ENCODE measurements around the gene ANXA6.

ANXA6 gene

GRCh38 chr5:151107738-151108520 lies 49.6 kb downstream of the ANXA6 start:
- no peaks in the 10 kb centered on the region for H3K9me3 ChIP-seq (ENCODE audit: control insufficient read depth in 5 of 5, low read length in 5 of 5)
- H3K27me3 ChIP-seq (ENCODE audit: control insufficient read depth in 5 of 5, insufficient read depth in 4 of 5, low read length in 5 of 5), result no peaks in the 10 kb centered on the region
- peak overlapping the region in 1 of 5 donors; percentile 7 for H3K4me3 ChIP-seq (ENCODE audit: low read depth in 1 of 5, low read length in 5 of 5)
- H3K36me3 ChIP-seq (ENCODE audit: control insufficient read depth in 5 of 5, insufficient read depth in 5 of 5, low read length in 5 of 5), result peaks cover 2 to 93% (median 84%) of the 10 kb centered on the region in 5 donors
- peak overlapping the region; percentile 83 for H3K27ac ChIP-seq (ENCODE audit: low read depth, low read length)
- H3K9ac ChIP-seq (ENCODE audit: low read length in 5 of 5), result peak overlapping the region in 2 of 5 donors; percentile 16 to 48
- peaks cover 11 to 48% (median 28%) of the 10 kb centered on the region in 5 donors for H3K4me1 ChIP-seq (ENCODE audit: control insufficient read depth in 5 of 5, insufficient read depth in 5 of 5, low read length in 5 of 5)

- Histone ChIP-seq H3K4me1 (ENCODE audit: control insufficient read depth in 5 of 5, insufficient read depth in 5 of 5, low read length in 5 of 5) (peaks cover 11 to 54% (median 31%) of the 10 kb centered on the region in 5 donors), H3K9me3 (ENCODE audit: control insufficient read depth in 5 of 5, low read length in 5 of 5) (no peaks in the 10 kb centered on the region), H3K27ac (ENCODE audit: low read depth, low read length) (peak overlapping the region; percentile 83)
Observed at GRCh38 chr5:151107084-151107483, 50.5 kb downstream of the ANXA6 start.

GRCh38 chr5:151106509-151106908 lies 51.1 kb downstream of the ANXA6 start:
- H3K9ac ChIP-seq (ENCODE audit: low read length in 5 of 5), result no peak overlapping the region

More at GRCh38 chr5:151107084-151107483, 50.5 kb downstream of the ANXA6 start:
- H3K36me3 ChIP-seq (ENCODE audit: control insufficient read depth in 5 of 5, insufficient read depth in 5 of 5, low read length in 5 of 5), result peaks cover 0 to 91% (median 78%) of the 10 kb centered on the region in 5 donors
- H3K4me3 ChIP-seq (ENCODE audit: low read depth in 1 of 5, low read length in 5 of 5), result no peak overlapping the region
- H3K9ac ChIP-seq (ENCODE audit: low read length in 5 of 5), result no peak overlapping the region
- no peaks in the 10 kb centered on the region for H3K27me3 ChIP-seq (ENCODE audit: control insufficient read depth in 5 of 5, insufficient read depth in 4 of 5, low read length in 5 of 5)

GRCh38 chr5:151106043-151106442 lies 51.5 kb downstream of the ANXA6 start:
- H3K9ac ChIP-seq (ENCODE audit: low read length in 5 of 5), result no peak overlapping the region
- H3K27me3 ChIP-seq (ENCODE audit: control insufficient read depth in 5 of 5, insufficient read depth in 4 of 5, low read length in 5 of 5), result no peaks in the 10 kb centered on the region
- H3K27ac ChIP-seq (ENCODE audit: low read depth, low read length), result peak overlapping the region; percentile 83
- no peak overlapping the region for H3K4me3 ChIP-seq (ENCODE audit: low read depth in 1 of 5, low read length in 5 of 5)
- H3K4me1 ChIP-seq (ENCODE audit: control insufficient read depth in 5 of 5, insufficient read depth in 5 of 5, low read length in 5 of 5), result peaks cover 11 to 64% (median 40%) of the 10 kb centered on the region in 5 donors
- H3K9me3 ChIP-seq (ENCODE audit: control insufficient read depth in 5 of 5, low read length in 5 of 5), result no peaks in the 10 kb centered on the region
- H3K36me3 ChIP-seq (ENCODE audit: control insufficient read depth in 5 of 5, insufficient read depth in 5 of 5, low read length in 5 of 5), result peaks cover 0 to 97% (median 84%) of the 10 kb centered on the region in 5 donors

More at GRCh38 chr5:151106509-151106908, 51.1 kb downstream of the ANXA6 start:
- peaks cover 11 to 60% (median 37%) of the 10 kb centered on the region in 5 donors for H3K4me1 ChIP-seq (ENCODE audit: control insufficient read depth in 5 of 5, insufficient read depth in 5 of 5, low read length in 5 of 5)
- no peaks in the 10 kb centered on the region for H3K27me3 ChIP-seq (ENCODE audit: control insufficient read depth in 5 of 5, insufficient read depth in 4 of 5, low read length in 5 of 5)
- no peak overlapping the region for H3K4me3 ChIP-seq (ENCODE audit: low read depth in 1 of 5, low read length in 5 of 5)
- H3K36me3 ChIP-seq (ENCODE audit: control insufficient read depth in 5 of 5, insufficient read depth in 5 of 5, low read length in 5 of 5), result peaks cover 0 to 96% (median 83%) of the 10 kb centered on the region in 5 donors
- H3K27ac ChIP-seq (ENCODE audit: low read depth, low read length), result peak overlapping the region; percentile 83
- no peaks in the 10 kb centered on the region for H3K9me3 ChIP-seq (ENCODE audit: control insufficient read depth in 5 of 5, low read length in 5 of 5)

- peaks cover 0 to 96% (median 83%) of the 10 kb centered on the region in 5 donors for H3K36me3 ChIP-seq (ENCODE audit: control insufficient read depth in 5 of 5, insufficient read depth in 5 of 5, low read length in 5 of 5)
- no peaks in the 10 kb centered on the region for H3K9me3 ChIP-seq (ENCODE audit: control insufficient read depth in 5 of 5, low read length in 5 of 5)
- H3K9ac ChIP-seq (ENCODE audit: low read length in 5 of 5), result peak overlapping the region in 2 of 5 donors; percentile 52 to 67
- peaks cover 11 to 69% (median 43%) of the 10 kb centered on the region in 5 donors for H3K4me1 ChIP-seq (ENCODE audit: control insufficient read depth in 5 of 5, insufficient read depth in 5 of 5, low read length in 5 of 5)
- H3K27me3 ChIP-seq (ENCODE audit: control insufficient read depth in 5 of 5, insufficient read depth in 4 of 5, low read length in 5 of 5), result no peaks in the 10 kb centered on the region
- H3K4me3 ChIP-seq (ENCODE audit: low read depth in 1 of 5, low read length in 5 of 5), result no peak overlapping the region
- H3K27ac ChIP-seq (ENCODE audit: low read depth, low read length), result peak overlapping the region; percentile 90
Observed at GRCh38 chr5:151105561-151105960, 52.0 kb downstream of the ANXA6 start.

- H3K36me3 ChIP-seq (ENCODE audit: control insufficient read depth in 5 of 5, insufficient read depth in 5 of 5, low read length in 5 of 5), result peaks cover 0 to 93% (median 80%) of the 10 kb centered on the region in 5 donors
- no peak overlapping the region for H3K4me3 ChIP-seq (ENCODE audit: low read depth in 1 of 5, low read length in 5 of 5)
- H3K27ac ChIP-seq (ENCODE audit: low read depth, low read length), result peak overlapping the region; percentile 90
- no peaks in the 10 kb centered on the region for H3K27me3 ChIP-seq (ENCODE audit: control insufficient read depth in 5 of 5, insufficient read depth in 4 of 5, low read length in 5 of 5)
- peak overlapping the region in 2 of 5 donors; percentile 19 to 52 for H3K9ac ChIP-seq (ENCODE audit: low read length in 5 of 5)
- H3K9me3 ChIP-seq (ENCODE audit: control insufficient read depth in 5 of 5, low read length in 5 of 5), result no peaks in the 10 kb centered on the region
- H3K4me1 ChIP-seq (ENCODE audit: control insufficient read depth in 5 of 5, insufficient read depth in 5 of 5, low read length in 5 of 5), result peaks cover 11 to 76% (median 50%) of the 10 kb centered on the region in 5 donors
Observed at GRCh38 chr5:151104795-151105194, 52.8 kb downstream of the ANXA6 start.

GRCh38 chr5:151101746-151102145 lies 55.8 kb downstream of the ANXA6 start:
- H3K27ac ChIP-seq (ENCODE audit: low read depth, low read length), result peak overlapping the region; percentile 90
- H3K9me3 ChIP-seq (ENCODE audit: control insufficient read depth in 5 of 5, low read length in 5 of 5), result no peaks in the 10 kb centered on the region
- H3K9ac ChIP-seq (ENCODE audit: low read length in 5 of 5), result peak overlapping the region in 4 of 5 donors; percentile 21 to 62 (median 47)
- H3K27me3 ChIP-seq (ENCODE audit: control insufficient read depth in 5 of 5, insufficient read depth in 4 of 5, low read length in 5 of 5), result no peaks in the 10 kb centered on the region
- H3K36me3 ChIP-seq (ENCODE audit: control insufficient read depth in 5 of 5, insufficient read depth in 5 of 5, low read length in 5 of 5), result peaks cover 0 to 71% (median 53%) of the 10 kb centered on the region in 5 donors
- H3K4me3 ChIP-seq (ENCODE audit: low read depth in 1 of 5, low read length in 5 of 5), result no peak overlapping the region
- peaks cover 8 to 79% (median 53%) of the 10 kb centered on the region in 5 donors for H3K4me1 ChIP-seq (ENCODE audit: control insufficient read depth in 5 of 5, insufficient read depth in 5 of 5, low read length in 5 of 5)

- Histone ChIP-seq H3K4me1 (ENCODE audit: control insufficient read depth in 5 of 5, insufficient read depth in 5 of 5, low read length in 5 of 5) (peaks cover 8 to 79% (median 59%) of the 10 kb centered on the region in 5 donors), H3K27me3 (ENCODE audit: control insufficient read depth in 5 of 5, insufficient read depth in 4 of 5, low read length in 5 of 5) (no peaks in the 10 kb centered on the region), H3K4me3 (ENCODE audit: low read depth in 1 of 5, low read length in 5 of 5) (no peak overlapping the region), H3K9me3 (ENCODE audit: control insufficient read depth in 5 of 5, low read length in 5 of 5) (no peaks in the 10 kb centered on the region), H3K27ac (ENCODE audit: low read depth, low read length) (peak overlapping the region; percentile 90), H3K36me3 (ENCODE audit: control insufficient read depth in 5 of 5, insufficient read depth in 5 of 5, low read length in 5 of 5) (peaks cover 0 to 65% (median 47%) of the 10 kb centered on the region in 5 donors), H3K9ac (ENCODE audit: low read length in 5 of 5) (peak overlapping the region in 2 of 5 donors; percentile 21 to 62)
Observed at GRCh38 chr5:151101151-151101550, 56.4 kb downstream of the ANXA6 start.

GRCh38 chr5:151100681-151101080 lies 56.9 kb downstream of the ANXA6 start:
- Histone ChIP-seq H3K4me1 (ENCODE audit: control insufficient read depth in 5 of 5, insufficient read depth in 5 of 5, low read length in 5 of 5) (peaks cover 12 to 79% (median 64%) of the 10 kb centered on the region in 5 donors), H3K9ac (ENCODE audit: low read length in 5 of 5) (peak overlapping the region in 2 of 5 donors; percentile 28 to 45), H3K36me3 (ENCODE audit: control insufficient read depth in 5 of 5, insufficient read depth in 5 of 5, low read length in 5 of 5) (peaks cover 0 to 61% (median 43%) of the 10 kb centered on the region in 5 donors), H3K9me3 (ENCODE audit: control insufficient read depth in 5 of 5, low read length in 5 of 5) (no peaks in the 10 kb centered on the region), H3K27ac (ENCODE audit: low read depth, low read length) (peak overlapping the region; percentile 90), H3K4me3 (ENCODE audit: low read depth in 1 of 5, low read length in 5 of 5) (no peak overlapping the region), H3K27me3 (ENCODE audit: control insufficient read depth in 5 of 5, insufficient read depth in 4 of 5, low read length in 5 of 5) (no peaks in the 10 kb centered on the region)

- Histone ChIP-seq H3K27me3 (ENCODE audit: control insufficient read depth in 5 of 5, insufficient read depth in 4 of 5, low read length in 5 of 5) (no peaks in the 10 kb centered on the region), H3K4me1 (ENCODE audit: control insufficient read depth in 5 of 5, insufficient read depth in 5 of 5, low read length in 5 of 5) (peaks cover 22 to 81% (median 71%) of the 10 kb centered on the region in 5 donors), H3K9ac (ENCODE audit: low read length in 5 of 5) (no peak overlapping the region), H3K27ac (ENCODE audit: low read depth, low read length) (peak overlapping the region; percentile 98), H3K4me3 (ENCODE audit: low read depth in 1 of 5, low read length in 5 of 5) (no peak overlapping the region), H3K36me3 (ENCODE audit: control insufficient read depth in 5 of 5, insufficient read depth in 5 of 5, low read length in 5 of 5) (peaks cover 0 to 42% (median 25%) of the 10 kb centered on the region in 5 donors), H3K9me3 (ENCODE audit: control insufficient read depth in 5 of 5, low read length in 5 of 5) (no peaks in the 10 kb centered on the region)
Observed at GRCh38 chr5:151098768-151099121, 58.8 kb downstream of the ANXA6 start.
